Kidney (tissue), 14 donors: ENCODE measurements around the gene ZDHHC13. TPM values are rescaled to one million over a fixed set of nuclear protein-coding genes. Genes with fewer than 3 reads are reported as not detected.

Experiments
- DNase-seq, 5 donors: peaks; one replicate each; pipeline ENCODE4 v3.0.0-alpha.2; 2013 to 2020
- FAIRE-seq: peaks from 2 replicates; lab custom pipeline; 2012; peaks lifted over from hg19 to GRCh38; lab: Jason Lieb, UNC
- H3K27ac ChIP-seq, 2 donors: one replicate each; pipeline ENCODE4 v1.7.0; 2013; ENCODE audit warnings: low read depth in 2 of 2, low read length in 2 of 2, inconsistent platforms in 1 of 2
- H3K27me3 ChIP-seq: one replicate; pipeline ENCODE4 v1.7.1; 2013; ENCODE audit warnings: low read length, inconsistent platforms; ENCODE audit not compliant: control insufficient read depth, insufficient read depth
- H3K36me3 ChIP-seq, 3 donors: one replicate each; pipeline versions ENCODE4 v1.7.0 to v1.7.1; 2013; ENCODE audit warnings: low read length in 3 of 3, control low read depth in 1 of 3, inconsistent platforms in 1 of 3; ENCODE audit not compliant: insufficient read depth in 3 of 3, control insufficient read depth in 2 of 3
- H3K4me1 ChIP-seq, 3 donors: one replicate each; pipeline versions ENCODE4 v1.7.0 to v1.7.1; 2013; ENCODE audit warnings: low read length in 3 of 3, inconsistent platforms in 1 of 3, low read depth in 1 of 3; ENCODE audit not compliant: control insufficient read depth in 2 of 3, insufficient read depth in 2 of 3
- H3K4me3 ChIP-seq, 3 donors: one replicate each; pipeline versions ENCODE4 v1.7.0 to v1.8.1; 2013; ENCODE audit warnings: low read length in 3 of 3, control low read depth in 1 of 3, inconsistent platforms in 1 of 3
- H3K9ac ChIP-seq, 3 donors: one replicate each; pipeline versions ENCODE4 v1.7.0 to v1.7.1; 2013; ENCODE audit warnings: low read length in 3 of 3, control low read depth in 1 of 3, inconsistent platforms in 1 of 3
- H3K9me3 ChIP-seq, 3 donors: one replicate each; pipeline versions ENCODE4 v1.7.0 to v1.7.1; 2013; ENCODE audit warnings: low read length in 3 of 3, control low read depth in 1 of 3, inconsistent platforms in 1 of 3; ENCODE audit not compliant: control insufficient read depth in 2 of 3, insufficient read depth in 1 of 3
- CTCF ChIP-seq: IDR thresholded peaks from 3 replicates; pipeline ENCODE4 v1.5.1; 2012; ENCODE audit warnings: mild to moderate bottlenecking, moderate library complexity, borderline replicate concordance; ENCODE audit not compliant: insufficient read depth; ENCODE audit errors: extremely low read depth
- intact Hi-C: fragments of 100-400 bp; cut with DNase I; formaldehyde crosslinking; loops from one replicate; pipeline ENCODE4 v1.11.1; 2022
- polyA plus RNA-seq: library from polyadenylated mRNA; stranded (reverse); fragments of 350-450 nt; fragmentation: Illumina TruSeq; extraction: RNeasy Lipid Tissue Mini Kit (QIAGEN cat#74804); gene quantifications from one replicate; pipeline ENCODE4 v1.2.3, GENCODE V29; 2014; ENCODE audit warnings: low read depth, low replicate concordance; ENCODE audit not compliant: insufficient read depth
- total RNA-seq: library from RNA; stranded (reverse); fragmentation: NEBNext Ultra II Directional; extraction: Animal tissue kit (Norgen Biotek cat#: 25700); gene quantifications from one replicate; pipeline ENCODE4 v1.2.1, GENCODE V29; 2021
- donor health status: control.
- donor health status: control.
- donor health status: control.
- donor health status: control.
- donor health status: control.
- donor health status: DM: yes; HTN: yes; CAD: no.
- donor health status: Normal renal cell carcinoma (clear cell type).

The ZDHHC13 gene
- total and polyA plus RNA-seq, 2 donors from 2014 or later = 13.1 to 18.9 TPM

- no peak overlapping the region for H3K9ac ChIP-seq
- no peaks in the 10 kb centered on the region for H3K36me3 ChIP-seq
- no peaks in the 10 kb centered on the region for H3K27me3 ChIP-seq
- intact Hi-C loops = no loop called here
- no peak overlapping the region for H3K4me3 ChIP-seq
- H3K27ac ChIP-seq = no peak overlapping the region
- DNase-seq (peak in 2 of 5 donors; percentile 21 to 59), FAIRE-seq (no peak)
- H3K9me3 ChIP-seq = no peaks in the 10 kb centered on the region
- TF ChIP-seq CTCF = no peak
- no peaks in the 10 kb centered on the region for H3K4me1 ChIP-seq
Measured at GRCh38 chr11:19199771-19200170, 82.8 kb downstream of the ZDHHC13 start.

GRCh38 chr11:19200410-19201201 lies 83.6 kb downstream of the ZDHHC13 start:
- Histone ChIP-seq H3K4me3 (no peak overlapping the region), H3K27ac (no peak overlapping the region), H3K9ac (no peak overlapping the region), H3K4me1 (no peaks in the 10 kb centered on the region), H3K36me3 (no peaks in the 10 kb centered on the region), H3K27me3 (no peaks in the 10 kb centered on the region), H3K9me3 (no peaks in the 10 kb centered on the region)
- FAIRE-seq (no peak), DNase-seq (peak in 1 of 5 donors; percentile 23)
- intact Hi-C loops = no loop called here
- no peak for TF ChIP-seq CTCF

GRCh38 chr11:19201737-19202605 lies 85.0 kb downstream of the ZDHHC13 start, which contains the start of gene CSRP3:
TSS of gene CSRP3 (minus strand) at chr11:19201983. CDS start at chr11:19192448, 9,535 bp downstream.
- H3K27ac ChIP-seq = no peak within 1 kb of the TSS
- intact Hi-C loops = no loop called here
- FAIRE-seq = no peak

More at GRCh38 chr11:19201737-19202605, 85.0 kb downstream of the ZDHHC13 start, which contains the start of gene CSRP3:
- H3K9ac ChIP-seq = no peak within 1 kb of the TSS
- no peak within 1 kb of the TSS for H3K4me3 ChIP-seq
- no peaks in the 10 kb centered on the region for H3K4me1 ChIP-seq
- no peaks in the 10 kb centered on the region for H3K27me3 ChIP-seq
- H3K9me3 ChIP-seq = no peaks in the 10 kb centered on the region
- TF ChIP-seq CTCF = no peak
- H3K36me3 ChIP-seq = no peaks in the 10 kb centered on the region
- no peak for DNase-seq
